Measurements from ENCODE around the gene SNCA.

The SNCA gene

GRCh38 chr4:89836897-89837384, at the start of gene SNCA:
Gene SNCA, minus strand, starts transcription at chr4:89837161. Its CDS starts 1,494 bp downstream, at chr4:89835667.
- DNase-seq = peak; percentile 48

- no peak for DNase-seq
These were observed 42.3 kb upstream of the SNCA start for GRCh38 chr4:89879215-89879614.

GRCh38 chr4:89878611-89879010, 41.6 kb upstream of the SNCA start:
- peak; percentile 13 for DNase-seq

GRCh38 chr4:89876548-89876947, 39.6 kb upstream of the SNCA start:
- no peak for DNase-seq

GRCh38 chr4:89871211-89871610, 34.2 kb upstream of the SNCA start:
- DNase-seq = no peak

- peak; percentile 6 for DNase-seq
These were observed 32.1 kb upstream of the SNCA start for GRCh38 chr4:89868999-89869589.

GRCh38 chr4:89868276-89868675, 31.3 kb upstream of the SNCA start:
- DNase-seq = no peak

- no peak for DNase-seq
These were observed 26.6 kb upstream of the SNCA start for GRCh38 chr4:89863533-89863932.

- DNase-seq = no peak
These were observed 24.0 kb upstream of the SNCA start for GRCh38 chr4:89860971-89861370.

- DNase-seq = no peak
These were observed 18.3 kb upstream of the SNCA start for GRCh38 chr4:89855236-89855635.

- no peak for DNase-seq
These were observed 10.8 kb upstream of the SNCA start for GRCh38 chr4:89847571-89848325.

GRCh38 chr4:89839558-89839957, 2.6 kb upstream of the SNCA start:
- no peak for DNase-seq

- DNase-seq = peak; percentile 31
These were observed 1.0 kb upstream of the SNCA start for GRCh38 chr4:89837993-89838390.

GRCh38 chr4:89837385-89837992, 528 bp upstream of the SNCA start:
- DNase-seq = peak; percentile 24

- DNase-seq = no peak
These were observed 773 bp downstream of the SNCA start for GRCh38 chr4:89836031-89836745.

GRCh38 chr4:89835413-89835812, 1.5 kb downstream of the SNCA start:
- DNase-seq = no peak

GRCh38 chr4:89834486-89835209, 2.3 kb downstream of the SNCA start:
- DNase-seq = peak; percentile 14

GRCh38 chr4:89829470-89830138, 7.4 kb downstream of the SNCA start:
- DNase-seq = peak; percentile 96

GRCh38 chr4:89823416-89823815, 13.5 kb downstream of the SNCA start:
- DNase-seq = no peak

- DNase-seq = no peak
These were observed 15.3 kb downstream of the SNCA start for GRCh38 chr4:89821612-89822011.

- DNase-seq = peak; percentile 57
These were observed 17.0 kb downstream of the SNCA start for GRCh38 chr4:89820010-89820409.

- no peak for DNase-seq
These were observed 22.6 kb downstream of the SNCA start for GRCh38 chr4:89814362-89814761.

Measured in inflammatory macrophage treated with lipopolysaccharide for 4 hours (primary cell).